Liver (tissue), 9 donors: ENCODE measurements around the gene GREB1. TPM values are rescaled to one million over a fixed set of nuclear protein-coding genes. Genes with fewer than 3 reads are reported as not detected.

Experiments used
- DNase-seq: peaks from one replicate; pipeline ENCODE4 v3.0.0-alpha.2; 2017; ENCODE audit warnings: low spot score
- H3K27ac ChIP-seq, 2 donors: one replicate each; pipeline ENCODE4 v1.7.0; 2013; ENCODE audit warnings: inconsistent platforms in 2 of 2, low read length in 2 of 2, control low read depth in 1 of 2, low read depth in 1 of 2, mild to moderate bottlenecking in 1 of 2
- H3K27me3 ChIP-seq, 4 donors: one replicate each; pipeline versions ENCODE4 v1.6.1 to v1.7.0; 2013; ENCODE audit warnings: low read length in 3 of 4, inconsistent platforms in 1 of 4, mild to moderate bottlenecking in 1 of 4, moderate library complexity in 1 of 4; ENCODE audit not compliant: control insufficient read depth in 4 of 4, insufficient read depth in 4 of 4
- H3K36me3 ChIP-seq, 4 donors: one replicate each; pipeline versions ENCODE4 v1.6.1 to v1.7.0; 2013; ENCODE audit warnings: low read length in 3 of 4, mild to moderate bottlenecking in 3 of 4, low read depth in 1 of 4, moderate library complexity in 1 of 4; ENCODE audit not compliant: control insufficient read depth in 4 of 4, insufficient read depth in 3 of 4
- H3K4me1 ChIP-seq, 4 donors: one replicate each; pipeline versions ENCODE4 v1.6.1 to v1.7.0; 2013; ENCODE audit warnings: low read length in 3 of 4, mild to moderate bottlenecking in 3 of 4, moderate library complexity in 1 of 4; ENCODE audit not compliant: control insufficient read depth in 4 of 4, insufficient read depth in 4 of 4
- H3K4me3 ChIP-seq, 3 donors: one replicate each; pipeline versions ENCODE4 v1.6.1 to v1.7.0; 2013; ENCODE audit warnings: low read length in 3 of 3, control low read depth in 1 of 3, low read depth in 1 of 3, mild to moderate bottlenecking in 1 of 3
- H3K9ac ChIP-seq, 2 donors: one replicate each; pipeline ENCODE4 v1.7.0; 2013; ENCODE audit warnings: low read length in 2 of 2, mild to moderate bottlenecking in 2 of 2, moderate library complexity in 2 of 2, control low read depth in 1 of 2, low read depth in 1 of 2
- H3K9me3 ChIP-seq, 4 donors: one replicate each; pipeline versions ENCODE4 v1.6.1 to v1.7.0; 2013; ENCODE audit warnings: low read length in 3 of 4; ENCODE audit not compliant: control insufficient read depth in 4 of 4
- ATF3 ChIP-seq: IDR thresholded peaks from 2 replicates; pipeline ENCODE4 v1.6.1; 2016; ENCODE audit warnings: antibody characterized with exemption
- EGR1 ChIP-seq, 2 donors: IDR thresholded peaks; 2 replicates each; pipeline ENCODE4 v1.6.1; 2016 to 2018; ENCODE audit warnings: antibody characterized with exemption in 2 of 2, low read depth in 2 of 2
- FOXA1 ChIP-seq: IDR thresholded peaks from 2 replicates; pipeline ENCODE4 v1.6.1; 2016; ENCODE audit warnings: antibody characterized with exemption
- FOXA2 ChIP-seq: IDR thresholded peaks from 2 replicates; pipeline ENCODE4 v1.6.1; 2016; ENCODE audit warnings: antibody characterized with exemption
- GABPA ChIP-seq, 2 donors: IDR thresholded peaks in 1 of 2; conservative IDR thresholded peaks in 1 of 2; 2 replicates each; pipeline ENCODE4 v1.6.1; 2016; ENCODE audit warnings: antibody characterized with exemption in 2 of 2, mild to moderate bottlenecking in 1 of 2, moderate library complexity in 1 of 2
- HNF4A ChIP-seq, 2 donors: conservative IDR thresholded peaks; 2 replicates each; pipeline ENCODE4 v1.6.1; 2016; ENCODE audit warnings: antibody characterized with exemption in 2 of 2, mild to moderate bottlenecking in 2 of 2
- HNF4G ChIP-seq: IDR thresholded peaks from 2 replicates; pipeline ENCODE4 v1.6.1; 2016; ENCODE audit warnings: antibody characterized with exemption
- RAD21 ChIP-seq, 2 donors: IDR thresholded peaks; 2 replicates each; pipeline ENCODE4 v1.6.1; 2016; ENCODE audit warnings: antibody characterized with exemption in 2 of 2, mild to moderate bottlenecking in 2 of 2
- RXRA ChIP-seq, 2 donors: IDR thresholded peaks; 2 replicates each; pipeline ENCODE4 v1.6.1; 2017 to 2018; ENCODE audit warnings: antibody characterized with exemption in 2 of 2, mild to moderate bottlenecking in 1 of 2
- SP1 ChIP-seq: IDR thresholded peaks from 2 replicates; pipeline ENCODE4 v1.6.1; 2018; ENCODE audit warnings: antibody characterized with exemption, mild to moderate bottlenecking
- WGBS: extraction: QIAGEN DNeasy Blood & Tissue Kit; methylation state at CpG from one replicate; pipeline ENCODE4 v1.1.7; 2013; 5-methylcytosine and 5-hydroxymethylcytosine counted together
- polyA plus RNA-seq, 2 donors: library from polyadenylated mRNA; stranded (reverse) in 1 of 2; unstranded in 1 of 2; fragments of 200-250 nt in 1 of 2; fragments of >200 nt in 1 of 2; fragmentation: Nextera tagmentation in 1 of 2; extraction: Ambion mirVana in 1 of 2; gene quantifications; one replicate each; pipeline versions ENCODE4 v1.2.1 to v1.2.3, GENCODE V29; 2013 to 2015
- total RNA-seq, 2 donors: library from RNA; depleted of rRNA; stranded (reverse); fragments of >200 nt; gene quantifications; one replicate each; pipeline ENCODE4 v1.2.3, GENCODE V29; 2014
- TF ChIP-seq, protein P1 (sequence below): IDR thresholded peaks from 2 replicates; pipeline ENCODE4 v1.6.1; 2016; ENCODE audit warnings: antibody characterized with exemption
- TF ChIP-seq, protein P2 (sequence below): IDR thresholded peaks from 2 replicates; pipeline ENCODE4 v1.6.1; 2016; ENCODE audit warnings: antibody characterized with exemption
- TF ChIP-seq, protein P3 (sequence below): IDR thresholded peaks from 2 replicates; pipeline ENCODE4 v1.6.1; 2016; ENCODE audit warnings: antibody characterized with exemption, mild to moderate bottlenecking
- donor health status: healthy.
- donor health status: healthy.
- donor health status: healthy.
- donor health status: healthy.
- donor health status: healthy.

The GREB1 gene
- total and polyA plus RNA-seq, 4 donors = 1.0 to 6.3 (median 3.6) TPM

GRCh38 chr2:11628675-11629074 lies 94.8 kb downstream of the GREB1 start (continued):
- TF ChIP-seq, protein P1, sequence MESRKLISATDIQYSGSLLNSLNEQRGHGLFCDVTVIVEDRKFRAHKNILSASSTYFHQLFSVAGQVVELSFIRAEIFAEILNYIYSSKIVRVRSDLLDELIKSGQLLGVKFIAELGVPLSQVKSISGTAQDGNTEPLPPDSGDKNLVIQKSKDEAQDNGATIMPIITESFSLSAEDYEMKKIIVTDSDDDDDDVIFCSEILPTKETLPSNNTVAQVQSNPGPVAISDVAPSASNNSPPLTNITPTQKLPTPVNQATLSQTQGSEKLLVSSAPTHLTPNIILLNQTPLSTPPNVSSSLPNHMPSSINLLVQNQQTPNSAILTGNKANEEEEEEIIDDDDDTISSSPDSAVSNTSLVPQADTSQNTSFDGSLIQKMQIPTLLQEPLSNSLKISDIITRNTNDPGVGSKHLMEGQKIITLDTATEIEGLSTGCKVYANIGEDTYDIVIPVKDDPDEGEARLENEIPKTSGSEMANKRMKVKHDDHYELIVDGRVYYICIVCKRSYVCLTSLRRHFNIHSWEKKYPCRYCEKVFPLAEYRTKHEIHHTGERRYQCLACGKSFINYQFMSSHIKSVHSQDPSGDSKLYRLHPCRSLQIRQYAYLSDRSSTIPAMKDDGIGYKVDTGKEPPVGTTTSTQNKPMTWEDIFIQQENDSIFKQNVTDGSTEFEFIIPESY = no peak
- TF ChIP-seq RXRA (IDR thresholded peaks at IDR 0.05) = no peak
- TF ChIP-seq EGR1 (IDR thresholded peaks at IDR 0.05; ENCODE audit: low read depth in 2 of 2) = no peak
- TF ChIP-seq HNF4A (conservative IDR thresholded peaks at IDR 0.05) = no peak
- TF ChIP-seq, protein P2, sequence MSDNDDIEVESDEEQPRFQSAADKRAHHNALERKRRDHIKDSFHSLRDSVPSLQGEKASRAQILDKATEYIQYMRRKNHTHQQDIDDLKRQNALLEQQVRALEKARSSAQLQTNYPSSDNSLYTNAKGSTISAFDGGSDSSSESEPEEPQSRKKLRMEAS = no peak

- H3K27ac ChIP-seq = no peak overlapping the region
- H3K27me3 ChIP-seq = no peaks in the 10 kb centered on the region
- peaks cover 0 to 2% (median 0%) of the 10 kb centered on the region in 4 donors for H3K9me3 ChIP-seq
- no peak overlapping the region for H3K4me3 ChIP-seq
- no peaks in the 10 kb centered on the region for H3K4me1 ChIP-seq
- peaks cover 0 to 12% (median 4%) of the 10 kb centered on the region in 4 donors for H3K36me3 ChIP-seq
- WGBS = 92% methylated on average over 11 of the region's 11 CpGs
- DNase-seq = no peak
- H3K9ac ChIP-seq = no peak overlapping the region
- TF ChIP-seq, protein P2 = no peak
- TF ChIP-seq RXRA (IDR thresholded peaks at IDR 0.05) (no peak), ATF3 (no peak), FOXA1 (no peak), SP1 (no peak), RAD21 (IDR thresholded peaks at IDR 0.05) (no peak), FOXA2 (no peak)
- TF ChIP-seq, protein P3, sequence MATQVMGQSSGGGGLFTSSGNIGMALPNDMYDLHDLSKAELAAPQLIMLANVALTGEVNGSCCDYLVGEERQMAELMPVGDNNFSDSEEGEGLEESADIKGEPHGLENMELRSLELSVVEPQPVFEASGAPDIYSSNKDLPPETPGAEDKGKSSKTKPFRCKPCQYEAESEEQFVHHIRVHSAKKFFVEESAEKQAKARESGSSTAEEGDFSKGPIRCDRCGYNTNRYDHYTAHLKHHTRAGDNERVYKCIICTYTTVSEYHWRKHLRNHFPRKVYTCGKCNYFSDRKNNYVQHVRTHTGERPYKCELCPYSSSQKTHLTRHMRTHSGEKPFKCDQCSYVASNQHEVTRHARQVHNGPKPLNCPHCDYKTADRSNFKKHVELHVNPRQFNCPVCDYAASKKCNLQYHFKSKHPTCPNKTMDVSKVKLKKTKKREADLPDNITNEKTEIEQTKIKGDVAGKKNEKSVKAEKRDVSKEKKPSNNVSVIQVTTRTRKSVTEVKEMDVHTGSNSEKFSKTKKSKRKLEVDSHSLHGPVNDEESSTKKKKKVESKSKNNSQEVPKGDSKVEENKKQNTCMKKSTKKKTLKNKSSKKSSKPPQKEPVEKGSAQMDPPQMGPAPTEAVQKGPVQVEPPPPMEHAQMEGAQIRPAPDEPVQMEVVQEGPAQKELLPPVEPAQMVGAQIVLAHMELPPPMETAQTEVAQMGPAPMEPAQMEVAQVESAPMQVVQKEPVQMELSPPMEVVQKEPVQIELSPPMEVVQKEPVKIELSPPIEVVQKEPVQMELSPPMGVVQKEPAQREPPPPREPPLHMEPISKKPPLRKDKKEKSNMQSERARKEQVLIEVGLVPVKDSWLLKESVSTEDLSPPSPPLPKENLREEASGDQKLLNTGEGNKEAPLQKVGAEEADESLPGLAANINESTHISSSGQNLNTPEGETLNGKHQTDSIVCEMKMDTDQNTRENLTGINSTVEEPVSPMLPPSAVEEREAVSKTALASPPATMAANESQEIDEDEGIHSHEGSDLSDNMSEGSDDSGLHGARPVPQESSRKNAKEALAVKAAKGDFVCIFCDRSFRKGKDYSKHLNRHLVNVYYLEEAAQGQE = no peak
Observed at GRCh38 chr2:11629215-11629614, 95.4 kb downstream of the GREB1 start.

DNA sequence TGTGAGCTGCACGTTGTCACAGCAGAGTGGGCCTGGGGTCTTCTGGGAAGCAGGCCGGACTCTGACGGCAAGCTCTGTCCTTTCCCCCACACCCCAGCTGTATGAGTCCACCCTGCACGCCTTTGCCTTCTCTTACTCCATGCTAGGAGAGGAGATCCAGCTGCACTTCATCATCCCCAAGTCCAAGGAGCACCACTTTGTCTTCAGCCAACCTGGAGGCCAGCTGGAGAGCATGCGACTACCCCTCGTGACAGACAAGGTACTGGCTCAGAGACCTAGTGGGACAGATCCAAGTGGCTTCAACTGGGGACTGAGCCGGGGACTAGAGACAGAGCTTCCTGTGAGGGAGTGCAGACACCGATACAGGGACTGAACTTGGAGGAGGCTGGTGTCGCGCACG lies 96.0 kb downstream of the GREB1 start:
- no peak overlapping the region for H3K4me3 ChIP-seq
- H3K27ac ChIP-seq = no peak overlapping the region
- 93% methylated on average over 11 of the region's 11 CpGs for WGBS
- no peaks in the 10 kb centered on the region for H3K4me1 ChIP-seq
- H3K36me3 ChIP-seq = peaks cover 0 to 15% (median 4%) of the 10 kb centered on the region in 4 donors
- no peaks in the 10 kb centered on the region for H3K27me3 ChIP-seq
- H3K9me3 ChIP-seq = peaks cover 0 to 2% (median 0%) of the 10 kb centered on the region in 4 donors
- DNase-seq = no peak
- TF ChIP-seq RXRA (IDR thresholded peaks at IDR 0.05) (no peak), GABPA (IDR thresholded peaks at IDR 0.05 in 1 of 2, conservative IDR thresholded peaks at IDR 0.05 in 1 of 2) (no peak), HNF4G (no peak)
- TF ChIP-seq, protein P1 = no peak
- H3K9ac ChIP-seq = no peak overlapping the region
